LNCaP clone FGC (cell line): Measurements from ENCODE around the gene CCDC178.

Experiments used
- DNase-seq: peaks from one replicate; pipeline ENCODE4 v3.0.0-alpha.2; 2011; ENCODE audit warnings: low read depth
- H3K4me3 ChIP-seq: 2 replicates; pipeline ENCODE4 v1.5.1; 2011; ENCODE audit warnings: mild to moderate bottlenecking, low read depth, low read length, control low read depth
- CTCF ChIP-seq: IDR thresholded peaks from 2 replicates; pipeline ENCODE4 v1.5.1; 2012; ENCODE audit warnings: mild to moderate bottlenecking; ENCODE audit not compliant: control insufficient read depth, insufficient read depth; ENCODE audit errors: extremely low read depth

The CCDC178 gene

GRCh38 chr18:33146014-33146413 is 294.5 kb downstream of the CCDC178 start:
- TF ChIP-seq CTCF = no peak

GRCh38 chr18:33135951-33136660 is 304.4 kb downstream of the CCDC178 start:
- DNase-seq = no peak
- TF ChIP-seq CTCF = no peak

More at GRCh38 chr18:33146014-33146413, 294.5 kb downstream of the CCDC178 start:
- no peak for DNase-seq
- no peak overlapping the region for H3K4me3 ChIP-seq

GRCh38 chr18:33132657-33133056 is 307.9 kb downstream of the CCDC178 start:
- no peak for DNase-seq
- TF ChIP-seq CTCF = no peak

More at GRCh38 chr18:33135951-33136660, 304.4 kb downstream of the CCDC178 start:
- no peak overlapping the region for H3K4me3 ChIP-seq

GRCh38 chr18:33128581-33128980 is 311.9 kb downstream of the CCDC178 start:
- H3K4me3 ChIP-seq = no peak overlapping the region
- no peak for DNase-seq
- TF ChIP-seq CTCF = no peak

More at GRCh38 chr18:33132657-33133056, 307.9 kb downstream of the CCDC178 start:
- H3K4me3 ChIP-seq = no peak overlapping the region

- no peak overlapping the region for H3K4me3 ChIP-seq
- DNase-seq = no peak
Measured at GRCh38 chr18:33123862-33124518, 316.5 kb downstream of the CCDC178 start.

GRCh38 chr18:33116376-33116775 is 324.1 kb downstream of the CCDC178 start:
- no peak overlapping the region for H3K4me3 ChIP-seq
- peak; percentile 48 for DNase-seq
- no peak for TF ChIP-seq CTCF

More at GRCh38 chr18:33123862-33124518, 316.5 kb downstream of the CCDC178 start:
- no peak for TF ChIP-seq CTCF
